HG03342 (cell line): Measurements from ENCODE around the gene GNMT.
A peak's percentile ranks its signal among the peaks of the same experiment; 100 is the strongest.

Experiments
- ATAC-seq: cut with Tn5 transposase; IDR thresholded peaks from one replicate; pipeline ENCODE4 v1.9.1; 2021; ENCODE audit warnings: mild to moderate bottlenecking, moderate library complexity; ENCODE audit not compliant: unreplicated experiment

Gene GNMT

GRCh38 chr6:43009124-43009523, 48.6 kb downstream of the GNMT start:
- ATAC-seq: no peak

DNA sequence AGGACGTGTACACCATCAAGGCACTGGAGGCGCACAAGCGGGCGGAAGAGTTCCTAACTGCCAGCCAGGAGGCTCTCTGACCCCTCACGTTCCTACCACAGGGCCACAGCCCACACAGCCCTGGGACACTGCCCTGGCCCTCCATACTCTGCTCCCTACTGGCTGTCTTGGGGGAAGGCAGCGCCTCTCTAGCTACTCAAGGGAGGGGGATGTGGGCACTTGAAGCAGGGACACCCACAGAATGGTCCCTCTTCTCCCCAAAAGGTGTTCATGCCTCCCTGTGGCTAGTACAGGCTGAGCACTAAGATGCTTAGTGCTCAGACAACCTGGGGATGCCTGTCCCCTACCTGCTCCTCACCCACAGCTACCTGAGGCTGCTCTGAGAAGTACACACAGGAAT, 50.7 kb downstream of the GNMT start:
- no peak for ATAC-seq

DNA sequence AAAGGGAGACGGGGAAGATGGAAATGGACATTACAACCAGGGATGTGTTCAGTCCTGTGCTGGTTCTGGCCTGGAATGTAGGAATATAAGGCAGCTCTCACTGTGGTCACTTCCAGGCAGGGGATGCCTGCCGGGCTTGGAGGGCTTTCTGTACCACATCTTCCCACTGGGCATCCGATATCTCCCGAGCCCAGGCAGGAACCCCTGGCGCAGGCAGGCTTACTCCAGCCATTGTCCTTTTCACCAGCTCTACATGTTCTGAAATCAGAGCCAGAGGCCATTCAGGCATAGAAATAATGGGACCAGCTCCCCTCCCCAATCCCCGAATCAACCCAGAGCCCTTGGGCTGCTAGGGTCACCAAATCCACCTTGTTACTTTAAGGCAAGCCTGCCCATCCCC, 51.8 kb downstream of the GNMT start:
- no peak for ATAC-seq

DNA sequence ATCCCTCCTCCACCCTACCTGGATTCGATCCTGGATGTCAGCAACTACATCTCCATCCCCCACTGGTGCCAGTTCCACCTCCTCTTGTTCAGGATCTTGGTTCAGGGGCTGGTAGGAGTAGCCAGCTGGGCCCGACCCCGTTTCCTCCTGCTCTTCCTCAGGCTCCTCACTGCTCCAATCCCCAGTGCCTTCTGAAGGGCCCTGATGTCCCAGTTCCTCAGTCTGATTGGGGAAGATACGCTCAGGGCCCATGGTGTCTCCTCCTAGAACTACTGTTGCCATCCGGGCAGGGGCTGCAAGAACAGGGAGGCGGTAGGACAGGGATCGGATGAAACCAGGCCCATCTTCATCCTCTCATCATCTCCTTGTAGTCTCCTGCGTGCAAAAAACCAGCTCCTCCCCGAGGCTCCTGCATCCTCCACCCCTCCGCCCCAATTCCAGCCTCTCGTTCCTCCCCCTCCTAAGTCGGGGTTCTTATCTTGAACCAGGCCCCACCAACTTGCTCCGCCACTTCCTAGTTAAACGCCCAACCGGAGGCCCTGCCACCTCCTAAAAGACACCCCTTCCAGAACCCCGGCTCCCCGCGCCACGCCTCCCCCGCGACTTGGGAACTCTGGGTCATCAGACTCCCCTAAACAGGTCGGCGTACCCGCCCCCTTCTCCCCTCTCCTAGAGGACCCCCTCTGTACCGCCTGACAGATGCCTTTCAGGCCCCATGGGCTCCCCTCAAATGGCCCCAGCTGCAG, 52.7 kb downstream of the GNMT start:
- peak; percentile 12 for ATAC-seq
